GM11168 (cell line): ENCODE data around the gene CA11.

Source experiments
- in situ Hi-C: fragments of 300-500 bp; cut with MboI; formaldehyde crosslinking; loops from one replicate; pipeline ENCODE4 v1.12.0; 2022; ENCODE audit warnings: low sequenced_read_pairs; ENCODE audit not compliant: unreplicated experiment

The CA11 gene

DNA sequence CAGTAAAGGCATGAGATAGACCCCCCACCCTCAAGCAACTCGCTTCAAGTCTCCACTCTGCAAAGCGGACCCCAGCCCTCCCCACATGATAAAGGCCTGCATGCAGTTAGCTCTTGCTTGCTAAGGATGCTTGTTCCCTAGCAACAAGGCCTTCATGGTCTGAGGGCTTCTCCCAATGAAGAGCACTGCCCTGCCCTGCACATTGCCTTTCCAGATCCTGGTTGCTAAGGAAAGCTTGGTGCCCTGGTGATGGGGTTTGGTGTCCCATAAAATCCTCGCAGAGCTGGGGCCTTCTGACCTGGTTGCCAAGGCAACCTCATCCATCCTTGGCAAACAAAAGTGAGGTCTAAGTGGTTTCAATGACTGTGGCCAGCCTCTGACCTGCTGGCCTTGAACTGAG lies 14.8 kb downstream of the CA11 start:
- in situ Hi-C loops = no loop called here

DNA sequence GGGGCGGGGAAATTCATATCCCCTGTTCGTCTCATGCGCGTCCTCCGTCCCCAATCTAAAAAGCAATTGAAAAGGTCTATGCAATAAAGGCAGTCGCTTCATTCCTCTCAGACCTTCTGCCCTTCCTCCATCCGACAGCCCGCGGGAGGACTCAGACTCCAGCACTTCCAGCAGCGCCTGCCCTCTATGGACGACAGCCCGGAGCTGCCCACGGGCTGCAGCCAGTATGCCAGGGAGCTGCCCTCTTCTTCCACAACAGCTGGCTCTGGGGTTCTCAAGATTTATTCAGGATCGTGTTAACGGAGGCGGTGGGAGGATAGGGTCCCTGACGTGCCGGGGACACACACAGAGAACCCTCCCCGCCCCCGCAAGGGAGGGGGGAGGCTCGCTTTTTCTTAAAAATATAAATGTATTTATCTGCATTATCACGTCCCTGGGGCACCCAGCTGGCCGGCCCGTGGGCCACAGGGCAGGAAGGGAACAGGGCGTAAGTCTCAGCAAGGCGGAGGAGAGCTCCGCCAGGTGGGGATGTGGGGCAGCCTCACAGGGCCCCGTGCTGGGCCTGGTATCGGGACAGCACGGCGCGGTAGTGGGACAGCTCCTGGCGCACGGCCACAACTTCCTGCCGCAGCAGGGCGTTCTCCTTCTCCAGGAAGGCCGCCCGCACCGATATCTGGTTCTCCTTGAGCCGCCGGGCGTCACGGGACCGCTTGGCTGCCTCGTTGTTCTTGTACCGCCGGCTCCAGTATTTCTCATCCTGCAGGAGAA lies 15.5 kb downstream of the CA11 start:
- in situ Hi-C loops = no loop called here

- in situ Hi-C loops = no loop called here
Observed at GRCh38 chr19:48629599-48630295, 16.2 kb downstream of the CA11 start.

DNA sequence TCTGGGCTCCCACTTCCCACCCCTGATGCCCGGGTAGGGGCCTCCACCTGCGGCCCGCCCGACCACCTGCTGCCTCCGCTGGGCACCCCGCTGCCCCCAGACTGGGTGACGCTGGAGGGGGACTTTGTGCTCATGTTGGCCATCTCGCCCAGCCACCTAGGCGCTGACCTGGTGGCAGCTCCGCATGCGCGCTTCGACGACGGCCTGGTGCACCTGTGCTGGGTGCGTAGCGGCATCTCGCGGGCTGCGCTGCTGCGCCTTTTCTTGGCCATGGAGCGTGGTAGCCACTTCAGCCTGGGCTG lies 16.7 kb downstream of the CA11 start:
- in situ Hi-C loops = no loop called here

- in situ Hi-C loops = no loop called here
Observed at GRCh38 chr19:48628486-48629296, 17.3 kb downstream of the CA11 start.

DNA sequence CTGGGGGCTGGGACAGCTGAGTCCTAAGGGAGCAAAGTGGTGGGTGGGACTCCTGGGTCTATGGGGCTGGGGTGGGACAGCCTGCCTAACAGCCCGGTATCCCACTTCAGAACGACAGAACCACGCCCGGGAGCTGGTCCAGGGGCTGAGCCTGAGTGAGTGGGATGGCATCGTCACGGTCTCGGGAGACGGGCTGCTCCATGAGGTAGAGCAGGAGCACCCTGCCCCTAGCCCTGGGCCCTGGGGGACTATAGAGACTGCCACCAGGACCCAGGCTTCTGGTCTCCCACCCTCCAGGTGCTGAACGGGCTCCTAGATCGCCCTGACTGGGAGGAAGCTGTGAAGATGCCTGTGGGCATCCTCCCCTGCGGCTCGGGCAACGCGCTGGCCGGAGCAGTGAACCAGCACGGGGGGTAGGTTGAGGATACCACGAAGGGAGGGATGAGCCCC lies 18.1 kb downstream of the CA11 start:
- in situ Hi-C loops = no loop called here

DNA sequence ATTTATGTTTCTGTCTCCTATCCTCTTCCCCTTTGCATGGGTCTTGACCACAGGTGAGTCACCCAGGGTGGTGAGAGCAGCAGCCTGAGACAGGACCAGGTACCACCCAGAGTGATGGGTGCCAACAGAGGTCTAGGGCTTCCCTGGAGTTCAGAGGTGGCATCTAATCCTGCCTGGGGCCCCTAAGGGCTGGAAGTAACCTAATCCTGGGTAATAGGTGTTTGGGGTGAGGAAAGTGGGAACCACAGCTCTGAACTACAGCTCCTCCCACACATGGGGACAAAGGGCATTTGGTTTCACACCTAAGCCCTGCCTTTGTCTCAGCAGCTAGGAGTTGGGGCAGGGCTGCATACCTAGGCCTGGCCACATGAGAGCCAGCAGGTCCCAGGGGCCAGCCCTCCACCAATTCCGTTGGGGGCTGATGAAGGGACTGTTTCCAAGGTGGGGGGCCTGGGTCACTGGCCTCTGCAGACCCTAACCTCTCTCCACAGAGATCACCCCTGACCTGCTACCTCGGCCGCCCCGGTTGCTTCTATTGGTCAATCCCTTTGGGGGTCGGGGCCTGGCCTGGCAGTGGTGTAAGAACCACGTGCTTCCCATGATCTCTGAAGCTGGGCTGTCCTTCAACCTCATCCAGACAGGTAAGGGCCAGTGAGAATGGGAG lies 18.7 kb downstream of the CA11 start:
- in situ Hi-C loops = no loop called here

DNA sequence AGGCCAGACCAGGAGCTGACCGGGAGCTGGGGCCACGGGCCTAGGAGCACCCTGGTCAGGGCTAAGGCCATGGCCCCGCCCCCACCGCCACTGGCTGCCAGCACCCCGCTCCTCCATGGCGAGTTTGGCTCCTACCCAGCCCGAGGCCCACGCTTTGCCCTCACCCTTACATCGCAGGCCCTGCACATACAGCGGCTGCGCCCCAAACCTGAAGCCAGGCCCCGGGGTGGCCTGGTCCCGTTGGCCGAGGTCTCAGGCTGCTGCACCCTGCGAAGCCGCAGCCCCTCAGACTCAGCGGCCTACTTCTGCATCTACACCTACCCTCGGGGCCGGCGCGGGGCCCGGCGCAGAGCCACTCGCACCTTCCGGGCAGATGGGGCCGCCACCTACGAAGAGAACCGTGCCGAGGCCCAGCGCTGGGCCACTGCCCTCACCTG lies 20.1 kb downstream of the CA11 start:
- in situ Hi-C loops = no loop called here

DNA sequence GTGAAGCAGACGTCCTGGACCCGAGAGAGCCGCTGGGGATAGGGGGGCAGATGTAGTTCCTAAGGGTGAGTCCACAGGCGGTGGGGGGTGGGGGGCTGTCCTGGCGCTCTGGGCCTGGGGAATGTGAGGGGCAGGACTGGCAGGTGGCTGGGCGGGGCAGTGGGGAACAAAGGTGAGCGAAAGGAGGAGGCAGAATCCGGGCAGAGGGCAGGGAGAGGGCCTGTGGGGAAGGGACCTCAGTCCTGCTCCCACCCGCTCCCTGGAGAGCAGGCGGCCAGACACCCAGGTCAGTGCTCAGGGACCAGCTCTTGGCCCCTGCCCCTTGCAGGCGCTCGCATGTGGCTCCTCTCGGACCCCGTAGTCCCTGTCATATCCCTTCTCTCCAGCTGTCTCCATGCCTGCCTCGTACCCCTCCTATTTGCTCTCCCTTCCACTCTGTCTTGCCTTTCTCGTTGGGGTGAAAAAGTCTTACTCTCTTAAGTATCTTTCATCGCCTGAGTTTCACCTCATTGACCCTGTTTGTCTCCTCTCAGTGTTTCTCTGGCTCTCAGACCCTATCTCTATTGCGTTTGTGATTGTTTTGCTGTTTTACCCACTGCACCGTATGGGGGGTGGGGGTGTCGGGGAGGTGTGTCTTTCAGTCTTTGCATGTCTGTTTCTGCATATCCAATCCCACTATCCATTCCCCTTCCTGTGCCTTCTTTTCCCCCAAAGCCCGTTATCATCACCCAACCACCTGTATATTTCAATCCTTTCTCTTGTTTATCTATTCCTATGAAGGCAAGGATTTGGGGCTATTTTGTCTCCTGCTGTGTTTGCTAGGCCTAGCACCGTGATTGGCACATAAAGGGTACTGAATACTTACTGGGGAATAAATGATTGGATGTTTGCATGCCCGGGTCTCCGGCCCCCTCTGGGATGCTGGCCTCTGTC lies 20.9 kb downstream of the CA11 start:
- in situ Hi-C loops = no loop called here

DNA sequence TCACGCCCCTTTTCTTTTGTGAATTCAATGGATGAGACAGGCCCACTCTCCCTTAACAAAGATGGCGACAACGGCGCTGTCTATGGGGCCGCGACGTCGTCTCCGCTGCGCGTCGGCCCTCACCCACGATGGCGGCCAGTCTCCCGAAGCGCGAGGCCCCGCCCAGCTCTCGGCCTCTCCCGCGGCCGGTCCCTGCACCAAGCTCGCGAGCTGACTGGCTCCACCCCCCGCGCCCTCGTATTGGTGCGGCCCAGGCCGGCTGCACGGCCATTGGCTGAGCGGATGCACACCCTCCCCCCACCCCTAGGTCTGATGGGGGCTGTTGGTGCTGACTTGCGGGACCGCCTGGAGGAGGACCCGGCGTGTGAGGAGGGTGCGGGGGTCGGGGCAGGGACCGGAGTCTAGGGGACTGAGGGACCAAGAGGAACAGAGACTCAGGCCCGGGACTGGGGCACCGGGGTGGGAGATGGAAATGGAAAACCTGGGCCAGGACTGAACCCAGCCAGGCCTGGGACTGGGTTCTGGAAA lies 21.9 kb downstream of the CA11 start:
- in situ Hi-C loops = no loop called here

- in situ Hi-C loops = no loop called here
Observed at GRCh38 chr19:48623556-48624066, 22.4 kb downstream of the CA11 start.

DNA sequence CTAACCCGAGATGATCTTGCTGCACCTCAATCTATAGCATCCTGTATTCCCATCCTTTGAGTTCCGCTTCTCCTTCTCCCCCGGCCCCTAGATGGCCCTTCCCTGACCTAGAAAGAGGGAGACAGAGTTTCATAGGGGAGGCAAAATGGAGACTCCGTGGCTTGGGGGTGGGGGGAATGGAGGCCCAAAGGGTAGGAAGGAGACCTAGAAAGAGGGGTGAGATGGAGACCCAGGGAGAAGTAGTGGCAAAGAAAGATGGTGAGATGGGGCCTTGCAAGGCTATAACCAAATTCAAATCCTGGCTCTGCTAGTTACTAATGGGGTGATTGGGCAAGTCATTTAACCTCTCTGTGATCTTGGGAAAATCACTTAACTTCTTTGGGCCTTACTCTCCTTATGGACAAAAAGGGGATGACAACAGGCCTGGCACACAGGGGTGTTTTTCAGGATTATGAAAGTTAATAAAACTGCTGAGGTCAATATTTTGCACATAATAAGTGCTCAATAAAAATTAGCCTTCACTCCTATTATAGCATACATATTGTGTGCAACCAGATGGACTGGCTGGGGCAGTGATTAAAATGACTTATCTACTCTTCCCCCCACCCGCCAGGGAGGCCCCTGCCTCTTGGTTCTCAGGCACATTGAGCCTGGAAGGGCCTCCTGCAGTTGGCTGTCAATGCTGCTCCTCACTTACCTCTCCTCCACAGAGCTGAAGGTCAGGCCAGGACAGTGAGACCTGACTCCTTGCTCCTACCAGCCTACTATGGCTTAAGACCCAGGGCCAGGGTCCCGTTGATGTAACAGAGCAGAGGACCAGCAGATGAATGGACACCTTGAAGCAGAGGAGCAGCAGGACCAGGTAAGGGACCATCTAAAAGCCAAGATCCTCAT lies 26.0 kb downstream of the CA11 start:
- in situ Hi-C loops = no loop called here

DNA sequence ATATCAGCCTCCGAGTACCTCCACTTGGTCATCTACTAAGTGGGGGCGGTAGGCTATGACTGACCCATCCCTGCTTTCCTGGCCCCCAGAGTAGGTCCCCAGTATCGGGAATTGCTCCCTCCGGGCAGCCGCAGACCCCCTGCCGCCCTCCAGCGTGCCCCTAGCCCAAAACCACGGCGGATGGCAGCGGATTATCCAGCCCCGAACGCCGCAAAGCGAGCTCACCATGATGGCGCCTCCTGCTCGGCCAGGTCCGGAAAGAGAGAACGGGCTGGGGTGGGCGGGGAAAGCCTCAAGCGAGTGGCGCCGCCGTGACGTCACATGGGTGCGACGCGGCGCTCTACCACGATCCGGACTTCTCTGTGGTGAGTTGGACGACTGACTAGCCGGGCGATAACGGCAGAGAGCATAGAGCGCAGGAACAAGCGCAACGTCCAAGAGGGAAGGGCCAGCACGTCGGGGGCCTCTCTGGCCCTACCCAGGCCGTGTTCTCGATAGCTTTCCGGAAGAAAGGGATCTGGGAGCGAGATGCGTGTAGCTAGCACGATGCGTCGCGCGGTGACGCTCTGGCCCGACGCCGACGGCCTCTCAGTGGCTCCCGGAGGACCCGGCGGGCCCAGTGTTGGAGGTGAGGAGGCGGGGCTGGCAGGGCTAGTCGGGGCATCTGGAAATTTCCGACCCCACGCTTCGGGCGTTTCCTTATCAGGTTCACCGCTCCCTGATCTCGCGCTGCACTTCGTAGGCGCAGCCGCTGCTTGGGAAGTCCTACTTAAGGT lies 26.9 kb downstream of the CA11 start, which contains the start of the genes RPL18 and SPHK2:
RPL18 (minus strand) TSS at position 263 of the 776 bp plus-strand sequence; CDS start at position 228, 35 bp downstream.
SPHK2 (plus strand) TSS at position 591 of the 776 bp plus-strand sequence. CDS start 1,009 bp downstream, outside the sequence.
- in situ Hi-C loops = no loop called here

DNA sequence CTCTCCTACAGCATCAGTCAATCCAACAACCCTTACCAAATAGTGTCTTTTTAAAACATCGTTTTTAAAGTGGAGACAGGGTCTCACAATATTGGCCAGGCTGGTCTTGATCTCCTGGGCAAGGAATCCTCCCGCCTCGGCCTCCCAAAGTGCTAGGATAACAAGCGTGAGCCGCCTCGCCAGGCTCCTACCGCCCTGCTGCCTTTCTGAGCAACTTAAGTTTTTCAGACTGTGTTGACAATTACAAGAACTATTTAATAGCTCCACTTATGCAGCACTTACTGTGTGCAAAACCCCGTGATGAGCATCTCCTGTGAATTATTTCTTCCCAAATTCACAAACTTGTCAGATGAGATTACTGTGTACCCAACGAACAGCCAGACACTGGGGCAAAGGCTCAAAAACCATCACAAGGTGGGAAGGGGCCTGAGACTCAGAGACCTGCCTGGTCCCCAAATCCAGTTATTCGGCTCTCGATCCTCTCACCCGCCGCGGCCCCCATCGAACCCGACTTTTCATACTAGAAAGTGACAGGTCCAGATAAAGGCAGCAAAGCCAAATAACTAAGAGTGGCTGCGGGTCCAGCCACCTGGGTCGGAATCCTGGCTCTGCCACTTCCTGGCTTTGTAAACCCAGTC lies 27.6 kb downstream of the CA11 start:
- in situ Hi-C loops = no loop called here

DNA sequence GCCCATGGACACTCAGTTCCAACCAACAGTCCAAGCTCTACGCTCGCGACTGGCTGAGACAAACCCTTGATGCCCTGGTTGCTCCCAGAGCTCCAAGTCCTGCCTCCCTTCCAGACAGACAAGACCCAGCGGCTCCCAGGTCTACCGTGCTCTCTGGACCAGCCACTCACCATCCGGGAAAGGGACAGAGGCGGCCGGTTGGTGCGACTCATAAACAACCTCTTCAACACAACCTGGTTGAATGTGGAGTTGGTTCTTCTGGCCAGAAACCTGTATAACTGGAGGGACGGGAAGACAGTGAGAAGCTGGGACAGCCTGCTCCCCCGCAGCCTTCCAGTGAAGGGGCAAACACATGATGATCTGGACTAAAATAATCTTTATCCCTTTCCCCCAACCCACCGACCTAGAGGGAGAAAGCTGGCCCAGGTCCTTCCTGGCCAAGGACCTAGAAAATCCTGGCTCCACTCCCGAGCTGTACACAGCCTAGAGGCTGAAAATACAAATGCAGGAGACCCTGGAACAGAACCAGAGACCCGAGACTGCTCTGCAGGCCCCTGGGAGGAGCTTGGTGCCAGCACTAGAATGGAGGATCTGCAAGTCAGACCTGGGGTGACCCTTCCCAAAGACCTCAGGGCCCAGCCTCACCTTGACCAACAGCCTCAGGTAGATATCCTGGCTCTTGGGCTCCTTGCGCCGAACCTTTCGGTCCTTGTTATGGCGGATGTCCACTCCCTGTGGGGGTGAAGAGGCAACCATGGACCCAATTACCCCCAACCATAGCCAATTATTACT lies 28.6 kb downstream of the CA11 start:
- in situ Hi-C loops = no loop called here
